ENCODE measurements around the gene TRUB1. TPM values are rescaled to one million over a fixed set of nuclear protein-coding genes. Genes with fewer than 3 reads are reported as not detected.

The TRUB1 gene
- total RNA-seq, 1 experiment from 2014 or later, result 30.4 TPM

DNA sequence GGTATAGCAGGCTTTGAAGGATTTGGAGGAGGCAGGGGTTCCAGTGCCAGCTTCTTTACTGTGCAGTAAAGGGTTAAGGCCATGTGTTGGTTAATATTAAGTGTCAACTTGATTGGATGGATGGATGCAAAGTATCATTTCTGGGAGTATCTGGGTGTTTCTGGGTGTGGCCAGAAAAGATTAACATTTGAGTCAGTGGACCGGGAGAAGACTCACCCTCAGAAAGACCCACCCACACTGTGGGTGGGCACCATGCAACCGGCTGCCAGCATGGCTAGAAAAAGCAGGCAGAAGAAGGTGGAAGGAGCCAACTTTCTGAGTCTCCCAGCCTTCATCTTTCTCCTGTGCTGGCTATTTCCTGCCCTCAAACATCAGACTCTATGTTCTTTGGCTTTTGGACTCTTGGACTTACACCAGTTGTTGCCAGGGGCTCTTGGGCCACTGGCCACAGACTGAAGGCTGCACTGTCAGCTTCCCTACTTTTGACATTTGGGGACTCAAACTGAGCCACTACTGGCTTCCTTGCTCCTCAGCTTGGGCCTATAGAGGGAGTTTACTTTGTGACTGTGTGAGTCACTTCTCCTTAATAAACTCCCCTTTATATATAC lies 6.8 kb upstream of the TRUB1 start:
- no peak overlapping the region for H3K27ac ChIP-seq (ENCODE audit: low read length)
- H3K9me3 ChIP-seq (ENCODE audit: control insufficient read depth, insufficient read depth, low read depth, low read length), result no peaks in the 10 kb centered on the region; the same call in 1 of the 2 replicates
- no TSS peak for BruUV-seq (replicated peaks)
- in situ Hi-C loops (cut with HindIII; ENCODE audit: low pct_unique_long_range_greater_than_20kb, low sequenced_read_pairs) (no loop called here), intact Hi-C loops (cut with micrococcal nuclease; ENCODE audit: unreplicated experiment) (no loop called here)
- CTCF ChIA-PET, result no interaction called here
- H3K27me3 ChIP-seq (ENCODE audit: control insufficient read depth, insufficient read depth, low read length), result no peaks in the 10 kb centered on the region
- POLR2A ChIA-PET, result no interaction called here
- H3K36me3 ChIP-seq (ENCODE audit: control insufficient read depth, insufficient read depth, low read length), result no peaks in the 10 kb centered on the region
- no peaks in the 10 kb centered on the region for H3K4me1 ChIP-seq (ENCODE audit: control insufficient read depth, insufficient read depth, low read length)
- no peak for ATAC-seq
- no peak overlapping the region for H3K4me3 ChIP-seq (ENCODE audit: low read depth in 2 of 2, low read length in 2 of 2)
- no peak for DNase-seq (ENCODE audit: low read depth, low spot score)
- no peak for TF ChIP-seq SIN3A (IDR thresholded peaks at IDR 0.05; ENCODE audit: borderline replicate concordance, insufficient read depth, low read depth, low read length)
- TF ChIP-seq TCF7L2 (IDR thresholded peaks at IDR 0.05; ENCODE audit: low read depth, low read length), result no peak
- TF ChIP-seq, protein P1, sequence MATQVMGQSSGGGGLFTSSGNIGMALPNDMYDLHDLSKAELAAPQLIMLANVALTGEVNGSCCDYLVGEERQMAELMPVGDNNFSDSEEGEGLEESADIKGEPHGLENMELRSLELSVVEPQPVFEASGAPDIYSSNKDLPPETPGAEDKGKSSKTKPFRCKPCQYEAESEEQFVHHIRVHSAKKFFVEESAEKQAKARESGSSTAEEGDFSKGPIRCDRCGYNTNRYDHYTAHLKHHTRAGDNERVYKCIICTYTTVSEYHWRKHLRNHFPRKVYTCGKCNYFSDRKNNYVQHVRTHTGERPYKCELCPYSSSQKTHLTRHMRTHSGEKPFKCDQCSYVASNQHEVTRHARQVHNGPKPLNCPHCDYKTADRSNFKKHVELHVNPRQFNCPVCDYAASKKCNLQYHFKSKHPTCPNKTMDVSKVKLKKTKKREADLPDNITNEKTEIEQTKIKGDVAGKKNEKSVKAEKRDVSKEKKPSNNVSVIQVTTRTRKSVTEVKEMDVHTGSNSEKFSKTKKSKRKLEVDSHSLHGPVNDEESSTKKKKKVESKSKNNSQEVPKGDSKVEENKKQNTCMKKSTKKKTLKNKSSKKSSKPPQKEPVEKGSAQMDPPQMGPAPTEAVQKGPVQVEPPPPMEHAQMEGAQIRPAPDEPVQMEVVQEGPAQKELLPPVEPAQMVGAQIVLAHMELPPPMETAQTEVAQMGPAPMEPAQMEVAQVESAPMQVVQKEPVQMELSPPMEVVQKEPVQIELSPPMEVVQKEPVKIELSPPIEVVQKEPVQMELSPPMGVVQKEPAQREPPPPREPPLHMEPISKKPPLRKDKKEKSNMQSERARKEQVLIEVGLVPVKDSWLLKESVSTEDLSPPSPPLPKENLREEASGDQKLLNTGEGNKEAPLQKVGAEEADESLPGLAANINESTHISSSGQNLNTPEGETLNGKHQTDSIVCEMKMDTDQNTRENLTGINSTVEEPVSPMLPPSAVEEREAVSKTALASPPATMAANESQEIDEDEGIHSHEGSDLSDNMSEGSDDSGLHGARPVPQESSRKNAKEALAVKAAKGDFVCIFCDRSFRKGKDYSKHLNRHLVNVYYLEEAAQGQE (IDR thresholded peaks at IDR 0.05; ENCODE audit: insufficient read depth in 1 of 2, low read depth in 2 of 2, low read length in 1 of 2), result no peak
- TF ChIP-seq, protein P2, sequence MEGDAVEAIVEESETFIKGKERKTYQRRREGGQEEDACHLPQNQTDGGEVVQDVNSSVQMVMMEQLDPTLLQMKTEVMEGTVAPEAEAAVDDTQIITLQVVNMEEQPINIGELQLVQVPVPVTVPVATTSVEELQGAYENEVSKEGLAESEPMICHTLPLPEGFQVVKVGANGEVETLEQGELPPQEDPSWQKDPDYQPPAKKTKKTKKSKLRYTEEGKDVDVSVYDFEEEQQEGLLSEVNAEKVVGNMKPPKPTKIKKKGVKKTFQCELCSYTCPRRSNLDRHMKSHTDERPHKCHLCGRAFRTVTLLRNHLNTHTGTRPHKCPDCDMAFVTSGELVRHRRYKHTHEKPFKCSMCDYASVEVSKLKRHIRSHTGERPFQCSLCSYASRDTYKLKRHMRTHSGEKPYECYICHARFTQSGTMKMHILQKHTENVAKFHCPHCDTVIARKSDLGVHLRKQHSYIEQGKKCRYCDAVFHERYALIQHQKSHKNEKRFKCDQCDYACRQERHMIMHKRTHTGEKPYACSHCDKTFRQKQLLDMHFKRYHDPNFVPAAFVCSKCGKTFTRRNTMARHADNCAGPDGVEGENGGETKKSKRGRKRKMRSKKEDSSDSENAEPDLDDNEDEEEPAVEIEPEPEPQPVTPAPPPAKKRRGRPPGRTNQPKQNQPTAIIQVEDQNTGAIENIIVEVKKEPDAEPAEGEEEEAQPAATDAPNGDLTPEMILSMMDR (IDR thresholded peaks at IDR 0.05), result no peak
- no peak for TF ChIP-seq POLR2AphosphoS5 (IDR thresholded peaks at IDR 0.05; ENCODE audit: low read depth, low read length)

DNA sequence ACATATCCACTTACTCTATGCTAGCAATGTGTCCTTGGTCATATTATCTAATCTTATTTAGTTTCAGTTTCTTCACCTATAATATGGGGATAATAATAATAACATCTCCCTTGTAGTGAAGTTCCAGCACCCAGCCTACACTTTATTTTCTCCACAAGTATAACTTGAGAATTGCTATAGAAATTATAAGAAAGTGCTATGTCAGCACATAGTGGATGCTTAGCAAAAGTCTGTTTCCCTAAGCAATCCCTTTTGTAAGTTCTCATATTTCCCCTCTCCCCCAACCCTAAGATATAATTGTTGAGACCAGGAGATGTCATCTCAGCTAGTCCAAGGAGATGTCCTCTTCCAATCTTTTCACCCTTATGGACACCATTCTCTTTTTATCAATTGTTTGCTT lies 5.8 kb upstream of the TRUB1 start:
- ATAC-seq (no peak), DNase-seq (ENCODE audit: low read depth, low spot score) (no peak)
- Histone ChIP-seq H3K27ac (ENCODE audit: low read length) (no peak overlapping the region), H3K9me3 (ENCODE audit: control insufficient read depth, insufficient read depth, low read depth, low read length) (no peaks in the 10 kb centered on the region; the same call in 1 of the 2 replicates), H3K27me3 (ENCODE audit: control insufficient read depth, insufficient read depth, low read length) (no peaks in the 10 kb centered on the region), H3K36me3 (ENCODE audit: control insufficient read depth, insufficient read depth, low read length) (no peaks in the 10 kb centered on the region), H3K4me3 (ENCODE audit: low read depth in 2 of 2, low read length in 2 of 2) (no peak overlapping the region), H3K4me1 (ENCODE audit: control insufficient read depth, insufficient read depth, low read length) (no peaks in the 10 kb centered on the region)
- no TSS peak for BruUV-seq (replicated peaks)
- ChIA-PET POLR2A (interaction anchor here (0.6 kb wide), 1 partner anchor 62 kb away, joined by 3 read pairs; no protein-coding TSS in a partner anchor), CTCF (no interaction called here)
- in situ Hi-C loops (cut with HindIII; ENCODE audit: low pct_unique_long_range_greater_than_20kb, low sequenced_read_pairs), result no loop called here
- intact Hi-C loops (cut with micrococcal nuclease; ENCODE audit: unreplicated experiment), result loop anchor here (1.0 kb wide), 1 partner anchor 44 kb away; no protein-coding TSS in a partner anchor
- TF ChIP-seq TCF7L2 (IDR thresholded peaks at IDR 0.05; ENCODE audit: low read depth, low read length), result no peak
- TF ChIP-seq, protein P1 (IDR thresholded peaks at IDR 0.05; ENCODE audit: insufficient read depth in 1 of 2, low read depth in 2 of 2, low read length in 1 of 2), result no peak
- TF ChIP-seq POLR2AphosphoS5 (IDR thresholded peaks at IDR 0.05; ENCODE audit: low read depth, low read length), result no peak
- TF ChIP-seq, protein P2 (IDR thresholded peaks at IDR 0.05), result no peak
- TF ChIP-seq SIN3A (IDR thresholded peaks at IDR 0.05; ENCODE audit: borderline replicate concordance, insufficient read depth, low read depth, low read length), result no peak

All from Panc1 (cell line).